Measurements from ENCODE around the gene INVS.

GRCh38 chr9:100117316-100117715 is 18.3 kb downstream of the INVS start:
- TF ChIP-seq CTCF (IDR thresholded peaks at IDR 0.05), result no peak
- no peak for TF ChIP-seq POLR2A (IDR thresholded peaks at IDR 0.05)

Measured in upper lobe of left lung (tissue), 4 donors.